Smooth muscle cell of the brain vasculature (primary cell): ENCODE results near the gene ORM1.
"Not testable (repeated sequence)": the region's sequence is repeated elsewhere in the genome, so short reads cannot be mapped to it uniquely, and the experiment has no call there.

Experiments used
- DNase-seq: peaks from one replicate; pipeline ENCODE4 v3.0.0-alpha.2; 2012; ENCODE audit warnings: low read depth, low spot score

ORM1 gene

DNA sequence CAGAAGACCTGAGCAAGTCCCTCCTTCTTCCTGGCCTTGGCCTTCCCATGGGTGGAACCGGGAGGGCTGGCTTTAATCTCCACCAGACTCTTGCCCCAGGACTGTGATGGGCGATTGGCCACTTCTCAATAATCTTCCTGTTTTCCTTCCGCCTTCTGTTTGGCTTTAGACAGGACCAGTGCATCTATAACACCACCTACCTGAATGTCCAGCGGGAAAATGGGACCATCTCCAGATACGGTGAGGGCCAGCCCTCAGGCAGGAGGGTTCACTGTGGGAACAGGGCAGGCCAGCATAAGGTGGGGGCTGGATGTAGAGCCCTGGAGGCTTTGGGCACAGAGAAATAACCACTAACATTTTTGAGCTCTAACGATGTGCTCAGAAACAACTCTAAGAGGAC, 951 bp downstream of the ORM1 start:
- DNase-seq = not testable (repeated sequence)

DNA sequence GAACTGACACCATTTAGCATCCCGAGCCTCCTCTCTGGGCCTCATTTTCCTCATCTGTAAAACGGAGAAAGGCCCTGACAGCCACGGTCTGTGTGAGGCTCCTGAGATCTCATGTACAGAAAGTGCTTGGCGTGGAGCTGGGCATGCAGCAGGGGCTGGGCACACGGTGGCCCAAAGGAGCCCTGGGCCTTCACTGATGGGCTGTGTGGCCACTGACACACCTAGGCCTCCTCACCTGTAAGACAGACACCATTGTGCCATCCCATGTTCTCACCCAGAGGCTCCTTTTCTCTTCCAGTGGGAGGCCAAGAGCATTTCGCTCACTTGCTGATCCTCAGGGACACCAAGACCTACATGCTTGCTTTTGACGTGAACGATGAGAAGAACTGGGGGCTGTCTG, 1.6 kb downstream of the ORM1 start:
- DNase-seq = no peak

DNA sequence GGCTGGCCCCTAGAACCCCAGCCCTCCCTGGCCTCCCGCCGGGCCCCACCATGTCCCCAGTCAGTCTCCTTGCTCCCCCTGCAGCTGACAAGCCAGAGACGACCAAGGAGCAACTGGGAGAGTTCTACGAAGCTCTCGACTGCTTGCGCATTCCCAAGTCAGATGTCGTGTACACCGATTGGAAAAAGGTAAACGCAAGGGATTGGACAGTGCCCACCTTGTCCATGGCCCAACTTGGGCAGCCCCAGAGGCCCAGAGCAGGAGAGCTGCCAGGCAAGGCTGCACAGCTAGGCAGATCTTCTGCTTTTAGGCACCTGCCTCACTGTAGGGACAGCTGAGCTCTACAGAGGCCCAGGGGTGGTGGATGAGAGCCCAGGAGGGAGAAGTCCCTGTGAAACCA, 2.1 kb downstream of the ORM1 start:
- not testable (repeated sequence) for DNase-seq

DNA sequence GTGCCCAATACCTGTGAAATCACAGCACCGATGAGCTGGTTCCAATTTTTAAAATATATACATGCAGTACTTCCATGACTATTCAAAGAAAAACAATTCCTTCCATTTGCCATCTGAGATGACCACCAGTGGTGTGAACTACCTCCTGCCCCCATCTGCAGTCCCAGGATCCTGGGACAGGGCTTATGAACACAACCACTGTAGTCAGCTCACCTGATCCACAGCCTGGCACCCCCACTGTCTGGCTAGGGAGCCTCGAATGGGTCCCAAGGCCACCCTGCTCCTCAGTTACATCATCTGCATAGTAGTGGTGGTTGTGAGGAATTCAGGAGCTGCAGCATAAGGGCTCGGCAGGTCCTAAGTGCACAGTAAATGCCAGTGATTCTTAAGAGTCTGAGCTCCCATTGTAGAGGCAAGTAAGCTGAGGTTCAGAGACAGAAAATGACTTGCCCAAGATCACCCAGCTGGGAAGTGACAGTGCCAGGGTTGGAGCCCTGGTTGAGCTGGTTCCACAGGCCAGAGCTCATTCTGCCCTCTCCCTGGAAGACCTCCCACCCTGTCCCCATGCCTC, 2.9 kb downstream of the ORM1 start:
- not testable (repeated sequence) for DNase-seq

DNA sequence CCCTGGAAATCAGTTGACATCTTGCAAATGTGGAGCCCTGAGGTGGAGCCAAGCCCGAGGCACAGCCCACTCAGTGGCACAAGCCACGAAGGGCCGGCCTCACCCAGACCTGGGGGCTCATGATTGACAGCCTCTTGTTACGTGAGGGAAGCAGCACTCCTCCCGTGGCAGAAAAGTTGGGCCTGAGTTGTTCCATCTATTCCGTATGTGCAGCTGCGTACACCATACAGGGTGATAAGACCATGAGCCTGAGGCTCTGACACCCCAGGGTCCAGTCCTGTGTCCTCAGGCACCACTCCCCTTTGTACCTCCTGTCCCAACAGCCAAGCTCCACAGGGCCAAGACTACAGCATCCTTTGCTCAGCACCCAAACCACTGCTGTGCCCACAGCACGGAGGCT, 4.9 kb downstream of the ORM1 start:
- DNase-seq = no peak

DNA sequence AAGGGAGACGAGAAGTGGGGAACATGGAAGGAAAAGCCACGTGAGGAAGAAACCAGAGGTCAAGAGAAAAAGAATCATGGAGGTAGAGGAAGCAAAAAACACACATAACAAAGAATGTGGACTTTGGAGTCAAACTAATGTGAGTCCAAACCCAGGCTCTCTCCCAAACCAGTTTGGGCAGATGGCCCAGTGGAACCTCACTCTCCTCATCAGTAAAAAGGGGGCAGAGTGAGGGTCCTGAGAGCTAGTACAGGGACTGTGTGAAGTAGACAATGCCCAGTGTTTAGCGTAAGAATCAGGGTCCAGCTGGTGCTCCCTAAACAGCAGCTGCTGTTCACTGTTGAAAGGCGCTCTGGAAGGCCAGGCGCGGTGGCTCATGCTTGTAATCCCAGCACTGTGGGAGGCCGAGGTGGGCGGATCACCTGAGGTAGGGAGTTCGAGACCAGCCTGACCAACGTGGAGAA, 5.5 kb downstream of the ORM1 start:
- not testable (repeated sequence) for DNase-seq

DNA sequence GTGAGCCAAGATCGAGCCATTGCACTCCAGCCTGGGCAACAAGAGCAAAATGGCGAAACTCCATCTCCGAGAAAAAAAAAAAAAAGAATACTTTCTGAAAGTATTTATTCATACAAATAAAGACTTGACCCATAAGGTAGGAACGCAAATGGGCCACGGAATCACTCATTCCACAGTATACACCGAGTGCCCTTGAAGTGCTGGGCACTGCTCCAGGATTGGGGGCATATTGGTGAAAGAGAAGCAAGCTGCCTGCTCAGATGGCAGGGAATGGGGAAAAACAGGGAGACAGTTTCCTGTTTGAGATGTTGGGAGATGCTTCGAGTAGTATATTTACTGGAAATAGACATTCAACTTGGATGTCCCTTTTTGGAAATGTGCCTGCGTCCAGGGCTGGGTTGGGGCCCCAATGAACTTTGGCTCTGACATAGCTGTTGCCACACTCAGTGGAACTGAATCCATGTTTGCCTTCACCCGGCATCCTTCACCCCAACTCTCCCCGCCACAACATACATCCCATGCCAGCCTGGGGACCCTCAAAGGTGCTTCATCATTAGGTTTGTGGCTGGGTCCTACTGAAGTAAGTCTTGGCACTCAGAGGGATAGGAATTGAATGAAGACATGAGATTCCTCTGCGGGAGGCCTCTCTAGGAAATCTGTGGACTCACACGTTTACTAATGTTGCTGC, 6.2 kb downstream of the ORM1 start:
- DNase-seq = not testable (repeated sequence)

DNA sequence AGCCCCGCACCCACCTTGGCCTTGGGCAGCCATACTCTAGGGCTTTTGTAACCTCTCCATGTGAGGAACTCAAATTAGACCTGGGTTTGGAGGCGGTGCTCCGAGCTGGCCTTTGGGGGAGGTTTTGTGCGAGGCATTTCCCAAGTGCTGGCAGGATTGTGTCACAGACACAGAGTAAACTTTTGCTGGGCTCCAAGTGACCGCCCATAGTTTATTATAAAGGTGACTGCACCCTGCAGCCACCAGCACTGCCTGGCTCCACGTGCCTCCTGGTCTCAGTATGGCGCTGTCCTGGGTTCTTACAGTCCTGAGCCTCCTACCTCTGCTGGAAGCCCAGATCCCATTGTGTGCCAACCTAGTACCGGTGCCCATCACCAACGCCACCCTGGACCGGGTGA, 6.7 kb downstream of the ORM1 start, which contains the start of gene ORM2:
Gene ORM2 (plus strand): TSS at position 245 of the 398 bp plus-strand sequence. CDS start 36 bp downstream, at position 281.
- DNase-seq = not testable (repeated sequence)

DNA sequence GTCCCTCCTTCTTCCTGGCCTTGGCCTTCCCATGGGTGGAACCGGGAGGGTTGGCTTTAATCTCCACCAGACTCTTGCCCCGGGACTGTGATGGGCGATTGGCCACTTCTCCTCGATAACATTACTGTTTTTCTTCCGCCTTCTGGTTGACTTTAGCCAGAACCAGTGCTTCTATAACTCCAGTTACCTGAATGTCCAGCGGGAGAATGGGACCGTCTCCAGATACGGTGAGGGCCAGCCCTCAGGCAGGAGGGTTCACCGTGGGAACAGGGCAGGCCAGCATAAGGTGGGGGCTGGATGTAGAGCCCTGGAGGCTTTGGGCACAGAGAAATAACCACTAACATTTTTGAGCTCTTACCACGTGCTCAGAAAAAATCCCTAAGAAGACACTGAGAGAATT, 7.7 kb downstream of the ORM1 start:
- DNase-seq = no peak

DNA sequence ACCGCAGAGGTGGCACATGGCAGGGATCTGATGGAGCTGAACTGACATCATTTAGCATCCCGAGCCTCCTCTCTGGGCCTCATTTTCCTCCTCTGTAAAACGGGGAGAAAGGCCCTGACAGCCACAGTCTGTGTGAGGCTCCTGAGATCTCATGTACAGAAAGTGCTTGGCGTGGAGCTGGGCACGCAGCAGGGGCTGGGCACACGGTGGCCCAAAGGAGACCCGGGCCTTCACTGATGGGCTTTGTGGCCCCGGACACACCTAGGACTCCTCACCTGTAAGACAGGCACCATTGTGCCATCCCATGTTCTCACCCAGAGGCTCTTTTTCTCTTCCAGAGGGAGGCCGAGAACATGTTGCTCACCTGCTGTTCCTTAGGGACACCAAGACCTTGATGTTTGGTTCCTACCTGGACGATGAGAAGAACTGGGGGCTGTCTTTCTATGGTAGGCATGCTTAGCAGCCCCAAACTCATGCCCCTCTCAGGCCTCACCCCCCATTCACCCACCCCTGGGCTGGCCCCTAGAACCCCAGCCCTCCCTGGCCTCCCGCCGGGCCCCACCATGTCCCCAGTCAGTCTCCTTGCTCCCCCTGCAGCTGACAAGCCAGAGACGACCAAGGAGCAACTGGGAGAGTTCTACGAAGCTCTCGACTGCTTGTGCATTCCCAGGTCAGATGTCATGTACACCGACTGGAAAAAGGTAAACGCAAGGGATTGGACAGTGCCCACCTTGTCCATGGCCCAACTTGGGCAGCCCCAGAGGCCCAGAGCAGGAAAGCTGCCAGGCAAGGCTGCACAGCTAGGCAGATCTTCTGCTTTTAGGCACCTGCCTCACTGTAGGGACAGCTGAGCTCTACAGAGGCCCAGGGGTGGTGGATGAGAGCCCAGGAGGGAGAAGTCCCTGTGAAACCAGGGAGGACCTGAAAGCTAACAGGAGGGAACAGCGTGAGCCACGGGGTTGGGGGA, 8.6 kb downstream of the ORM1 start:
- DNase-seq = not testable (repeated sequence)

DNA sequence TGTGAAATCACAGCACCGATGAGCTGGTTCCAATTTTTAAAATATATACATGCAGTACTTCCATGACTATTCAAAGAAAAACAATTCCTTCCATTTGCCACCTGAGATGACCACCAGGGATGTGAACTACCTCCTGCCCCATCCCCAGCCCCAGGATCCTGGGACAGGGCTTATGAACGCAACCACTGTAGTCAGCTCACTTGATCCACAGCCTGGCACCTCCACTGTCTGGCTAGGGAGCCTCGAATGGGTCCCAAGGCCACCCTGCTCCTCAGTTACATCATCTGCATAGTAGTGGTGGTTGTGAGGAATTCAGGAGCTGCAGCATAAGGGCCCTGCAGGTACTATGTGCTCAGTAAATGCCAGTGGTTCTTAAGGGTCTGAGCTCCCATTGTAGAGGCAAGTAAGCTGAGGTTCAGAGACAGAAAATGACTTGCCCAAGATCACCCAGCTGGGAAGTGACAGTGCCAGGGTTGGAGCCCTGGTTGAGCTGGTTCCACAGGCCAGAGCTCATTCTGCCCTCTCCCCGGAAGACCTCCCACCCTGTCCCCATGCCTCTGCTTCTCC, 9.7 kb downstream of the ORM1 start:
- not testable (repeated sequence) for DNase-seq

DNA sequence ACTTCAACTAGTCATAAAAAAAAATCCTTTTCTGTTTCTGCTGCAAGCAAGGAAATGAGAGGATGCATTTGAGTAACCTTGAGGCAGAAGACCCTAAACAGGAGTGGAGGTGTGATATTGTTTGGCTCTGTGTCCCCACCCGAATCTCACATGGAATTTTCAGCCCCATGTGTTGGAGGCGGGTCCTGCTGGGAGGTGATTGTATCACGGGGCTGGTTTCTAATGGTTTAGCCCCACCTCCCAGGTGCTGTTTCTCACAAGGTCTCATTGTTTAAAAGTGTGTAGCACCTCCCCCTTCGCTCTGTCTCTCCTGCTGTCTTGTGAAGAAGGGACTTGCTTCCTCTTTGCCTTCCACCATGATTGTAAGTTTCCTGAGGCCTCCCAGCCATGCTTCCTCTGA, 10.8 kb downstream of the ORM1 start:
- not testable (repeated sequence) for DNase-seq

DNA sequence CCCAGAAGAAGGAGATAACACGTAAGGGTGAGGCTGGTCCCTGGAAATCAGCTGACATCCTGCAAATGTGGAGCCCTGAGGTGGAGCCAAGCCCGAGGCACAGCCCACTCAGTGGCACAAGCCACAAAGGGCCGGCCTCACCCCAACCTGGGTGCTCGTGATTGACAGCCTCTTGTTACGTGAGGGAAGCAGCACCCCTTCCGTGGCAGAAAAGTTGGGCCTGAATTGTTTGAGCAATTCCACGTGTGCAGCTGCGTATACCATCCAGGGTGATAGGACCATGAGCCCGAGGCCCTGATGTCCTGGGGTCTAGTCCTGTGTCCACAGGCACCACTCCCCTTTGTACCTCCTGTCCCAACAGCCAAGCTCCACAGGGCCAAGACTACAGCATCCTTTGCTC, 11.6 kb downstream of the ORM1 start:
- DNase-seq = no peak

DNA sequence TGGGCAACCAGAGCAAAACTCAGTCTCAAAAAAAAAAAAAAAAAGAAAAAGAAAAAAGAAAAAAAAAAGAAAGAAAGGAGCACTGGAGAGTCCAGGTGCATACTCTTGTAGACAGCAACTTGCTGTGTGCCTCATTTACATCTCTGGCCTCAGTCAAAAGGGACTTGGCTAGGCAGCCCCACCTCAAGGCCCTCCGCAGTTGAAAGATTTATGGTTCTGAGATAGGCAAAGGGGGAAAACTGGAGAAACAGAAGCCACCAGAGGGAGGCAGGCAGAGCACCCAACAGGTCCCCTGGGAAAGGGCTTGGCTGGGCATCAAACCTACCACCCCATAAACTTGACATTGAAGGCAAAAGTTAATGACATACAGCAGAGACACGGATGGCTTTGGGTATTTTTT, 12.8 kb downstream of the ORM1 start:
- no peak for DNase-seq

DNA sequence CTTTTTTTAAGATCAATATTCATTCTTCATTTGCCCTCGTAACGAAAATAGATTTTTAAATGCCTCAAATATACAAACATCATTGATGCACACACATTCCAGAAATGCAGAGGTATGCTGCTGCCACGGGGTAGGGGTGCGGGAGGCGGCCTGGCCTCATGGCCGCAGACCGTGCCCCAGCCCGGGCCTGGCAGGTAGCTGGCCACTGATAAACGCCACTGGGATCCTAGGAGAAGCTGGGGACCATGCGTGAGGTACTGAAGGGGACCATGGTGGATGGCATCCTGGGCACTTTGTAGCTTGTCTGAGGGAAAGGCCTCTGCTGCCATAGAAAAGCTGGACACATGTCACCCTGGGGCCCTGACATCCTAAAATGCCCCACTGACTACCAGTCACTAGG, 13.3 kb downstream of the ORM1 start:
- DNase-seq = no peak

DNA sequence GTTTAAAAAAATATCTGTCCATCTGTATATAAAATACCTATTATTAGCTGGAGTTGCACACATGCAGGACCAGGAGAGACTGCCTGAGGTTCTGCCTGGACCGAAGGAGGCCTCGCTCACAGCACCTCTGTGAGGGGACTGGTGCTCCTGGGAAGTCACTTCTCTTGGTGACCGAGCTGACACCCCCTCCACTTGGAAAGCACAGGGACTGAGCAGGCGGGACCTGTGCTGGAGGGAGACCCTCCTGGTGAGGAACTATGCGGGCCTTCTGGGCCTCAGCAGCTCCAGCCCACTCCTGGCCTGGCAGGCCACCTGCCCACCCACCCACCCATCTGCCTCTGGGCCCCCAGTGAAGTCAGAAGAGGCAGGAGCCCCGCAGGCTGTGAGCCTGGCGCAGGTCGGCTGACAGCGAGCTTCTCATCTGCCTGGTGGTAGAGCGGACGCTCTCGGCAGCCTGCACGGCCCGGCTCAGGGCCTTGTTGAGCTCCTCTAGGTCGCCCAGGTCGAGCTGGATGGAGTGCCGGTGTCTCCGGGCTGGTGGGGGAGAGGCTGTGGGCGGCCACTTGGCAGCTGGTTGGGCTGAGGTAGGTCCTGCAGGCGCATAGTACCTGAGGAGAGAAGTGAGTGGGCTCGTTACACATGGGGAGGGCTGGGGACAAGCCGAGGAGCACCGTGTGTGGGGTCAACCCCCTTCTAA, 13.9 kb downstream of the ORM1 start:
- no peak for DNase-seq

DNA sequence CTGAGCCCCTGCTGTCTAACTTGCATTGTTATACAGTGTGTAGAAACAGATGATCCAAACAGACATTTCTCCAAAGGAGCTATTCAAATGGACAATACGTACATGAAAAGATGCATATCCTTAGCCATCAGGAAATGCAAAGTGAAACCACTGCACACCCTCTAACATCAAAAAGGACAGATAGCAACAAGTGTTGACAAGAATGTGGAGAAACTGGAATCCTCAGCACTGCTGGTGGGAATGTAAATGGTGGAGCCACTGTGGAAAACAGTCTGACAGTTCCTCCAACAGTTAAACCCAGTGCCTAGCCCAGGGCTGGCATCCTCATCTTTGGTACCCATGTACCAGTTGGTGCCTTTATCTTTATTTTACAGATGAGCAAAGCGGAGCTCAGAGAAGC, 15.3 kb downstream of the ORM1 start:
- DNase-seq = no peak

DNA sequence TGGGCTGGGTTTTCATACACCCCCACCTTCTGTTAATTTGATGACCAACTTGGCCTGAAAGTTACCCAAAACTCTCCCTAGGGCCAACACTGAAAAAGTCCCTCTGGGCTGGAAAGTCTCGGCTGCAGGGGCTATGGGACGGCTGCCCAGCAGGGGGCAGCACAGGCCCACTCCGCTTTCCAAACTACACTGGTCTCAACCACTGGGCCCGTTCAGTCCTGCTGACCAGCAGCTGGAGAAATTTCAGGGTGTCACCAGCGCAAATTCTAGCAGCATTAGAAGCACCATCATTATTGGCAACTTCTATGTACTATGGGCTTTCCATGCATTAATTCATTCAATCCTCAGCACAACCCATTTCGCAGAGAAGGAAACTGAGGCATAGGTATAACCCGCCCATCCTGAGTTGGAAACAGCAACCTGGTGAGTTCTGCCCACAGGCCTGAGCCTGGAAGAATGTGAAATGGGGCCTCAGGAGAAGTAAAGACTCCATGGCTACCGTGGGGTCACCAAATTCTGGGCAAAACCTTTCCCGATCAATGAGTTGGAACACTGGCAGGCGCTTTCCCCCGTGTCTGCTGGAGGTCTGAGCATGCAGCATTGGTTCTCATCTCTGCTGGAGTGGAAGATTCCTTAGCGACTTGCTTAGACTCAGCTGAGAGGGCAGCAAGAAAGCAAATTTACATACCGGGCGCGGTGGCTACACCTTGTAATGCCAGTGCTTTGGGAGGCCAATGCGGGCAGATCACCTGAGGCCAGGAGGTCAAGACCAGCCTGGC, 16.4 kb downstream of the ORM1 start:
- DNase-seq = no peak

DNA sequence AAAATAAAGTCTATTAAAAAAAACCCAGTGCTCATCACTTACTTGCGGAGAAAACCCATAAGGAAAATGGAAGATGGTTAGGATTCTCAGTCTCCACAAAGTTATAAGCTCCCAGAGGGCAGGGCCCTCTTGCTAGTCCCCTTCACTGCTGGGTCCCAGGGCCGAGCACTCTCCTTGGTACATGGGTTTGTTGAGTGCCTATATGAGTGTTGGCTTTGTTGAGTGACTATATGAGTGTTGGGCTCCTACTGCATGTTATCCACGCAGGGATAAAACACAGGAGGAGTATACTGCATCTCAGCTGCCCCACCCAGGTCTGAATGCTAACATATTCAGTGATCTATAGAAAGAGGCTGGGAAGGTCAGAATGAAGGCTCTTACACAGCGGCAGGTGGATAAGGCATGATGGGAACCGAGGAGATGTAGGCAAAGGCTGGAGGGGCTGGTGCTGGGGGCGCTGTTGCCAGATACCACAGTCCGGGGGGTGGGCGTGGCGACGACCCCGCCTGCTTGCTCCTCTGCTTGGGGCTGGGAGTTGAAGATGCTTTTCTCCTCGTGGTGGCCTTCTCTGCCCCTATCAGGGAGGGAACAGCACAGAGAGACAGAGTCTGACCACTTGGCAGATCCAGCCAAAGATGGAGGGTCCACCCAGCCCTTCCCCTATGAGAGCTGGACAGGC, 18.4 kb downstream of the ORM1 start:
- DNase-seq = no peak

DNA sequence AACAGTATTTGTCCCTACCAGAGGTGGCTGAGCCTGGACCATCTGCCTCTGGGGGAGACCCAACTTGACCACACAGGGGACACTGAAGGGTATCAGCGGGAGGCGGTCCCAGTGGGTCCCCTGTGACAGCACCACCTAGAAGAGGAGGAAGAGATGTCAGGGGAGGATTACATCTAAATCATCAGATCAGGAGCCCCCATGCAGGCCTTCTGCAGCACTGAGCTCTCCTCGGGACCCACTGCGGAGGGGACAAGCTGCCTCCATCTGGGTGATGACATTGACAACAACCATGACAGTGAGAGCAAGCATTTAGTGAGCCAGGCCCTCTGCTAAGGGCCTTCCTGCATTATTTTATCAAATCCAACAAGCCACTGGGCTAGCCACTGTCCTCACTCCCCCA, 19.1 kb downstream of the ORM1 start:
- DNase-seq = no peak
